Uterus (tissue), 2 donors: ENCODE measurements around the gene SUPT6H.

ENCODE experiments used
- CTCF ChIP-seq, 4 experiments: fragments of 200-600 bp in 2 of 4; fragments of 450-650 bp in 2 of 4; sonication (generic) in 2 of 4; IDR thresholded peaks; one replicate each; pipeline ENCODE4 v1.5.1; 2016 to 2019; ENCODE audit warnings: antibody characterized with exemption in 4 of 4, mild to moderate bottlenecking in 2 of 4, moderate library complexity in 1 of 4
- POLR2A ChIP-seq, 2 donors: fragments of 450-650 bp; IDR thresholded peaks; one replicate each; pipeline ENCODE4 v1.6.1; 2016; ENCODE audit warnings: antibody characterized with exemption in 2 of 2, mild to moderate bottlenecking in 1 of 2, moderate library complexity in 1 of 2

- TF ChIP-seq POLR2A (IDR thresholded peaks at IDR 0.05) (no peak), CTCF (IDR thresholded peaks at IDR 0.05) (no peak)
Measured at GRCh38 chr17:28622186-28622585, 39.8 kb upstream of the SUPT6H start.
